ENCODE results near the gene EFCC1.
"Not testable (repeated sequence)": the region's sequence is repeated elsewhere in the genome, so short reads cannot be mapped to it uniquely, and the experiment has no call there.

EFCC1 gene

DNA sequence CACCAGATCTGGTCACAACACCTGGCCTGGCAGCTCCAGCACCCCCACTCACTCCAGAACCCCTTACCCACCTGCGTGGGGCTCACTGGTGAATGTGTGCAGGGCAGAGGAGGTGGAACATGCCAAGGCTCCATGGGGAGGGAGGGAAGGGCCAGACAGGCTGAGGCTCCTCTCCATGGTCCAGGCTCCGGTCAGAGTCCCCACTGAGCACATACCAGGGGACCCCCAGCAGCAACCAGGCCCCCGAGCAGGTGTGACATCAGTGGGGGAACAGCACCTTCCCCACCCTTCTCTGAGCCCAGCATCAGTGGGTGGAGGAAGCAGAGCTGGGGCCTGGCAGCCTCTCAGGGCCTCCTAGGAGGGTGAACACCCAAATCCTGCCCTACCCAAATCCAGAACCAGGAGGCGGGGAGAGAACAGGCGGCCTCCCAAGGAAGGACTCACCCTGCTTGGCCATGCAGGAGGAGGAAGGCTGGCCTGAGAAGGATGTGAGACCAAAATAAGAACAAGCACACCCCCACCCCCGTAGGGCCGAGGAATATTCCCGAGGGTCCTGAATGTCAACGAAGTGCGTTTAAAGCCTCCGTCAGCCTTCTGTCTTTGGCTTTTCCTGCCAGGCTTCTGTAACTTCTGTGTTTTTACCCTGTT, 58.3 kb downstream of the EFCC1 start:
- no peak for DNase-seq

DNA sequence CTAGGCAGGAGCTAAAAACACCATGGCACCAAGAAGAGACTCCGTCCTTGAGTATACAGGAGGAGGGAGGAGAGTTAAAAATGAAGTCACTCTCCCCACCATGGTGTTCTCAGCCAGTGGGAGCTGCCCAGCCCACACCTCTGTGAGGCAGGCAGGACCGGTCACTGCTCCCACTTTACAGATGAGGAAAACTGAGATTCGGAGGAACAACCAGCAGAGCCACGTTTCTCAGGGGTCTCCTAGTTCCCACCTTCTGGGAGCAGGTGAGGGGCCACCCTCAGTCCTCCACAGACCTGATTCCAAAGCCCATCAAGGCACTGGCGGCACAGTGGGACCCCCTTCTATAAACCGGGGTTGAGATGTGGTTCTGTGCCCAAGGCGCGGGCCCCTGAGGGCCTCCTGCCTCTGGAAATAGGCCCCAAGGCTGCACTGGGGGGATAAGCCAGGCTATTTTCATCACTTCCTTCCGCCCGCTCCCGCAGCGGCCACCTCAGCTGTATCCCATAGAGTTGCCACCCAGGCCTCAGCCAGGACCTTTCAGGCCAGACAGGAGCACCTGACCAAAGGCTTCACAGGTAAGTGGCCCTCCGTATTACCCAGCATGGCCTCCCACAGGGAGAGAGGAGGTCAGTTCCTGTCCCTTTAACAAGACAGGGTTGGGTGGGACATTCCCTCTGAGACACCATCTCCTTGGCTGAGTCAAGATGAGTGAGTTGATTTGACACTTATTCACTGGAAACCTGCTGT, 59.3 kb downstream of the EFCC1 start, which contains the start of gene GP9:
Gene GP9 (plus strand): TSS at position 504 of the 747 bp plus-strand sequence. CDS start 961 bp downstream, outside the sequence.
- no peak for DNase-seq

- DNase-seq, result no peak
Measured at GRCh38 chr3:129061023-129061887, 60.2 kb downstream of the EFCC1 start.

GRCh38 chr3:129061888-129062834, 61.1 kb downstream of the EFCC1 start:
- DNase-seq, result no peak

GRCh38 chr3:129063091-129063640, 62.1 kb downstream of the EFCC1 start:
- DNase-seq, result no peak

DNA sequence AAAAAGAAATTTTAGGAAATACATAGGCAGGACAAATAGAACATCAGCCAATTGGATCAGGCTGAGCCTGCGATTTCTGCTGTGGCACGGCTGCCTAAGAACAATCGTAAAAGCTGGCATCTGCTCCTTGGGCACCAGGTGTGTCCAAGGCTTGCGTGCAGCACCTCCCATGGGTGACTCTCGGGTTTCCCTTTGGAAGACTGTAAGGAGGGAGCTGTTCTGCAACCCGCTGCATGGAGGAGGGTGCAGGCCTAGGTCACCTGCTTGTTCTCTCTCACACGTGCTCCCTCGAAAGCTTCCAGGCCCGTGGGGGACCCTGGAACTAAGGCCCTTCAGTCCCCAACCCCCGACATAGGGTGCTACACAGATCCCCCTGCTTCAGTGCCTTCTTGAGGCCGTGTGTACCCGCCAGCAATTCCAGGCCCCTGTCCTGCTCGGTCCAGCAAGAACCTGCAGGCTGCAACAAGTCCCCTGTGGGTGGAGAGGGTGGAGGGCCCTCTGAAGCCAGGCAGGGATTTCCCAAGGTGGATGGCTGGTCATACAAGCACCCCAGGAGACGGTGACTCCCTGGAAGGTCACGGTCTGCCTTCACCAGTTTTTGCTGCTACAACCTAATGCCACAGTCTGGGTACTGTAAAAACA, 62.9 kb downstream of the EFCC1 start:
- DNase-seq, result no peak

DNA sequence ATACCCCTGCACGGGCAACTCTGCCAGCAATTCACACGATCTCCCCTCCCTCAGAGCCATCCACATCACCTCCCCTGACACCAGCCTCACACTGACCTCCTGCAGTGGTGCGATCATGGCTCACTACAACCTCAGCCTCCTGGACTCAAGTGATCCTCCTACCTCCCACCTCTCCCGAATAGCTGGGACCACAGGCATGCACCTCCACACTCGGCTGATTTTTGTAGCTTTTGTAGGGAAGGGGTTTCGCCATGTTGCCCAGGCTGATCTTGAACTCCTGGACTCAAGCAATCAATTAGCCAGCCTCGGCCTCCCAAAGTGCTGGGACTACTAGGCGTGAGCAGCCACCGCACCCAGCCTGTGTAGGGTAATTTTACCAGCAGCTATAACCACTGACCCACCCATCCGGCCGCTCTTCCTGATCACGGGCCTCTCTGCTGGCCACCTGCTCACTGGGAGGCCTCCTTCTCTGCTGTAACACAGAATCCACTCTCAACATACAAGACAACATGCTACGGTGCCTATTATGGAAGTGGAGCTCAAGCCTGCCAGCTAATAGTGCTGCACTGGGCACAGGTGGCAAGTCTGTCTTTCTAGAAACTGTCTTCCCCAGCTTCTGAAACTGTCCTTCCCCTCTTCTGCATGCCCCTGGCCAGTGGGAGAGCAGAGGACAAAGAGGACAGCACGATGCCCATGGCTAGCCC, 64.1 kb downstream of the EFCC1 start:
- DNase-seq, result no peak

- no peak for DNase-seq
Measured at GRCh38 chr3:129065720-129066073, 64.6 kb downstream of the EFCC1 start.

- DNase-seq, result peak; percentile 46
Measured at GRCh38 chr3:129067719-129068118, 66.6 kb downstream of the EFCC1 start.

GRCh38 chr3:129068291-129068886, 67.3 kb downstream of the EFCC1 start:
- DNase-seq, result no peak

- not testable (repeated sequence) for DNase-seq
Measured at GRCh38 chr3:129069313-129070085, 68.4 kb downstream of the EFCC1 start.

DNA sequence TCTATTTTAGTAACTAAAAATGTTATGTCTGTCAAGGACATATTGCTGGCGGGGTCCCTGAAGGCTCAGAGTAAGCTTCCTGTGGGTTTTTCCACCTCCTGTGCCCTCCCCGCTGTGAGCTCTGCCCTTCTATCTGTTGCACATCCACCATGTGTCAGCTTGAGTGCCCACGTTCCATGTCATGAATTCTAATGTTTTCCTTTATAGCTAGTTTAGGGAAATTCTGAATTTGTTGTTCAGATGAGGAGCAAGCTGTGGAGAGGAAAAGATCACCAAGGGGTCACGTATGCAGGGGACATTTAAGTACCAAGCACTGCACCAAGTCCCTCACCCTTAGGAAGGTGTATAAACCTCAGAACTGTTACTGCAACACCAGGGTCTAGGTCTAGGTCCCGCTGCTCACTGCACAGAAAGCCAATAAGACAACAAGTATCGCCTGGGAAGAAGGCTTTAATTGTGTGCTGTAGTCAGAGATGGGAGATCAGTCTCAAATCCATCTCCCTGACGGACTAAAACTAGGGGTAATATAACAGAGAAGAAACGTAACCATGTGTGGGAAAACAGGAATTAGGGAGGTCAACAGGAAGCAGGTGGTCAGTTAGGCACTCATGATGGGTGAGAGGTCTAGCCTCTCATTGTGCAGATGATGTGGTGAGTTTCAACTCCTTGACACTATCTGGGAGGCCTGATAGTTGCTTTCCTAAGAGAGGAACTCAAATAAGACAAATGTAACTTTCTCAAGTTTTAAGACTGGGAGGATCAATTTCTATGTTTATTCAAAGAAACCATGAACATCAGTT, 69.2 kb downstream of the EFCC1 start:
- no peak for DNase-seq

DNA sequence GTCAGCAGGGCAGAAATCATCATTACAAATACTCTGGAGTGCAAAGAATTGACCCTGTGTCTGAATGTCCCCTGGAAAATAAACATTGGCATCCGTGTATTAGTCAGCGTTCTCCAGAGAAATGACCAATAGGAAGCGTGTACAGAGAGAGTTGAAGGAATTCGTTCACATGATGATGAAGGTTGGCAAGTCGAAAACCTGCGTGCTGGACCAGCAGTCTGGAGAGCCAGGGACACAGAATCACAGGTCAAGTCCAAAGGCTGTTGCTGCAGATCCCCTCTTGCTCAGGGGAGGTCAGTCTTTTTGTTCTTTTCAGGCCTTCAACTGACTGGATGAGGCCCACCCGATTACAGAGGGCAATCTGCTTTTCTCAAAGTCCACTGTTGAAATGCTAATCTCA, 76.1 kb downstream of the EFCC1 start:
- no peak for DNase-seq

DNA sequence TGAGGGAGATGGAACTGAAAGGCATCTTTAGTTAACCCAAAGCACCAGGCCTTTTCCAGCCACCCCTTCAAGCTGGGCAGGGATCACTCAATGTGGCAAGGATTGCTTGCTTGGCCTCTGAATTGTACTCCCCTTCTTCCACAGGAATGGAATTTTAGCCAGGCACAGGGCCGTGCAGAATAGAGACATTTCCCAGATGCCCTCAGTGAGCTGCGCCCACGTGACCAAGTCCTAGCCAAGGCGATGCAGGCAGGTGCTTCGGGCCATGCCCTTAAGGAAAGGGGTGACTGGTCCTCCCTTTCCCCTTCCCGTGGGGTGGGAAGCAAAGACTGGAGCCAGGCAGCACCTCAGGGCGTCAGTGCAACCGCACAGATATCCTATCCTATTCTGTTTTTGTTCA, 77.4 kb downstream of the EFCC1 start:
- no peak for DNase-seq

DNA sequence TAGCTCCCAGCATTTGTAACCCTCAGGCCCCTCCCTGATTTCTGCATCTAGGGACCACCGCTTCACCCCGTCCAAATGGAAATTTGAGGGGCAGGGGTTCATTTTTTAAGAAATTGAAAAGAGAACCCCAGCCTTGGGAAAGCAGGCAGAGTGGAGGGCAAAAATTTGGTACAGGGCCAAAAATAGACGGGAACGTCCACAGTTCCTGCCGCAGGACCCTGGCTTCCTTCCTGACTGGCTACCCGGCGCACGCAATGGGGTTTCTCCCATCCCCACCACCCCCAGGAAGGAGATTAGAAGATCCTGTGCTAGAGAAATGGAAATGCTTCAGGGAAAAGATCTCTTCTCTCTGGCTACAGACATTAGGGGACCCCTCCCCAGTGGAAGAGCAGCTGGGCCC, 80.4 kb downstream of the EFCC1 start:
- no peak for DNase-seq

- DNase-seq, result no peak
Measured at GRCh38 chr3:129082026-129082425, 80.9 kb downstream of the EFCC1 start.

- no peak for DNase-seq
Measured at GRCh38 chr3:129084501-129084900, 83.4 kb downstream of the EFCC1 start.

DNA sequence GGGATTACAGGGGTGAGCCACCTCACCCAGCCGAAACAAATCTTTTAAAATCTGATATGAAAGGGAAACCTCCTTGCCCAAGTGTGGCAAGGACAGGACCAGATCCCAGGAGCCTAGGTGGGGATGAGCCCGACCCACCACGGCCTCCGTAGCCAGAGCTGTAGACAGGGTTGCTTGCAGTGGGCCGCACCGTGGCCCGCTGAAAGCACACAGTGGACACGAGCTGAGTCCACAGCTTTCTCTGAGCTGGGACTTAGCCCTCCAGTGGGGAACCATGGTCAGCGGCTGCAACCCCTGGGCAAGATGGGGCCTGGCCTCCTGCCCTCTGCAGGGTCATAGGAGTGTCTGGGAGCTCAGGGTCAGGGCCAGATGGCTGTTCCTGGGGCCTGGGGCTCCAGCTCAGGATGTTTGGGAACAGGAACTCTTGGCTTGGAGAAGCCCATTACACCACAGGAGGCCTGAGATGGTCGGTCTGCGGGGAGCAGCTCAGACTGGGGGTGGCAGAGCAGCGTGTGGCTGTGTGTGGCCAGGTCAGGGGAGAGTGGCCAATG, 84.1 kb downstream of the EFCC1 start:
- DNase-seq, result no peak

GRCh38 chr3:129085818-129086217, 84.7 kb downstream of the EFCC1 start:
- DNase-seq, result no peak

Data from CD4-positive, alpha-beta T cell treated with Interleukin-17A for 1 hour (primary cell).